GM23338 (cell line): Measurements from ENCODE around the gene PRCC. TPM values are rescaled to one million over a fixed set of nuclear protein-coding genes. Genes with fewer than 3 reads are reported as not detected.

Source experiments
- ATAC-seq: fragments of 200-7000 bp; cut with Tn5 transposase; 3 replicates; pipeline ENCODE4 v1.9.1; 2020
- DNase-seq: peaks from one replicate; pipeline ENCODE4 v3.0.0-alpha.2; 2015; ENCODE audit warnings: low spot score
- H2AFZ ChIP-seq: fragments of 200-600 bp; sonication (generic); 2 replicates; pipeline ENCODE4 v1.8.0; 2016; ENCODE audit warnings: antibody characterized with exemption, mild to moderate bottlenecking, moderate library complexity
- H3F3A ChIP-seq: fragments of 200-600 bp; sonication (generic); replicated peaks from 2 replicates; pipeline ENCODE4 v1.8.0; 2017; ENCODE audit warnings: antibody characterized with exemption, mixed run types, low read depth
- H3K27ac ChIP-seq: fragments of 200-600 bp; sonication (generic); 2 replicates; pipeline ENCODE4 v1.6.1; 2016; ENCODE audit warnings: low read depth
- H3K27me3 ChIP-seq: fragments of 200-600 bp; sonication (generic); 2 replicates; pipeline ENCODE4 v1.8.0; 2016; ENCODE audit warnings: mild to moderate bottlenecking, mixed run types, moderate library complexity; ENCODE audit not compliant: insufficient read depth
- H3K36me3 ChIP-seq: fragments of 200-600 bp; sonication (generic); 2 replicates; pipeline ENCODE4 v1.8.0; 2016; ENCODE audit warnings: mild to moderate bottlenecking; ENCODE audit not compliant: insufficient read depth
- H3K4me1 ChIP-seq: fragments of 200-600 bp; sonication (generic); 2 replicates; pipeline ENCODE4 v1.8.0; 2016; ENCODE audit warnings: mild to moderate bottlenecking, moderate library complexity; ENCODE audit not compliant: insufficient read depth
- H3K4me2 ChIP-seq: fragments of 200-600 bp; sonication (generic); 2 replicates; pipeline ENCODE4 v1.7.1; 2017; ENCODE audit warnings: mixed run types
- H3K4me3 ChIP-seq: fragments of 200-600 bp; sonication (generic); 2 replicates; pipeline ENCODE4 v1.6.1; 2016; ENCODE audit warnings: mixed run types
- H3K79me2 ChIP-seq: fragments of 200-600 bp; sonication (generic); replicated peaks from 2 replicates; pipeline ENCODE4 v1.8.0; 2017; ENCODE audit warnings: mild to moderate bottlenecking; ENCODE audit not compliant: insufficient read depth
- H3K9me2 ChIP-seq: fragments of 200-600 bp; sonication (generic); 2 replicates; pipeline ENCODE4 v1.8.0; 2017; ENCODE audit not compliant: insufficient read depth
- H4K20me1 ChIP-seq: fragments of 200-600 bp; sonication (generic); replicated peaks from 2 replicates; pipeline ENCODE4 v1.8.0; 2017; ENCODE audit warnings: mild to moderate bottlenecking; ENCODE audit not compliant: insufficient read depth
- H3K27ac Mint-ChIP-seq: 2 replicates; pipeline ENCODE4 v1.8.0; 2020; ENCODE audit warnings: inconsistent platforms, mild to moderate bottlenecking, moderate library complexity, mixed read lengths
- H3K27me3 Mint-ChIP-seq: 3 replicates; pipeline ENCODE4 v1.8.0; 2022; ENCODE audit warnings: low read depth, mild to moderate bottlenecking, moderate library complexity, mixed read lengths, inconsistent platforms; ENCODE audit not compliant: insufficient read depth, poor library complexity
- H3K36me3 Mint-ChIP-seq: 3 replicates; pipeline ENCODE4 v1.8.0; 2021; ENCODE audit warnings: low read depth, mild to moderate bottlenecking, inconsistent platforms, moderate library complexity, mixed read lengths
- H3K4me1 Mint-ChIP-seq: 3 replicates; pipeline ENCODE4 v1.8.0; 2020; ENCODE audit warnings: mild to moderate bottlenecking, inconsistent platforms, mixed read lengths
- H3K4me3 Mint-ChIP-seq: 3 replicates; pipeline ENCODE4 v1.8.0; 2021; ENCODE audit warnings: moderate library complexity, mild to moderate bottlenecking, inconsistent platforms, mixed read lengths
- H3K9me3 Mint-ChIP-seq: 3 replicates; pipeline ENCODE4 v1.8.0; 2020; ENCODE audit warnings: moderate library complexity, mild to moderate bottlenecking, inconsistent platforms, mixed read lengths
- CREB1 ChIP-seq: fragments of 250-450 bp; sonication (Bioruptor Pico); IDR thresholded peaks from 2 replicates; pipeline ENCODE4 v1.5.0; 2020; ENCODE audit warnings: low read depth, mild to moderate bottlenecking, moderate library complexity
- EZH2 ChIP-seq: fragments of 200-600 bp; sonication (generic); IDR thresholded peaks from one replicate; pipeline ENCODE4 v1.8.0; 2017; ENCODE audit warnings: antibody characterized with exemption, mild to moderate bottlenecking, low read depth; ENCODE audit not compliant: unreplicated experiment
- EZH2phosphoT487 ChIP-seq: fragments of 200-600 bp; sonication (generic); IDR thresholded peaks from one replicate; pipeline ENCODE4 v1.8.1; 2018; ENCODE audit warnings: antibody characterized with exemption; ENCODE audit not compliant: unreplicated experiment
- JUNB ChIP-seq: IDR thresholded peaks from one replicate; pipeline ENCODE4 v1.6.1; 2016; ENCODE audit warnings: antibody characterized with exemption; ENCODE audit not compliant: unreplicated experiment
- NANOG ChIP-seq: IDR thresholded peaks from 2 replicates; pipeline ENCODE4 v1.6.1; 2016; ENCODE audit warnings: antibody characterized with exemption, borderline replicate concordance
- POLR2AphosphoS5 ChIP-seq: IDR thresholded peaks from 2 replicates; pipeline ENCODE4 v1.6.1; 2016; ENCODE audit warnings: antibody characterized with exemption, low read depth
- REST ChIP-seq: IDR thresholded peaks from one replicate; pipeline ENCODE4 v1.6.1; 2018; ENCODE audit warnings: antibody characterized with exemption; ENCODE audit not compliant: unreplicated experiment
- STAT1 ChIP-seq: IDR thresholded peaks from one replicate; pipeline ENCODE4 v1.6.1; 2016; ENCODE audit warnings: antibody characterized with exemption; ENCODE audit not compliant: unreplicated experiment
- ZNF114 ChIP-seq: fragments of 250-450 bp; sonication (Bioruptor Pico); IDR thresholded peaks from 2 replicates; pipeline ENCODE4 v1.5.0; 2020; ENCODE audit warnings: mild to moderate bottlenecking, moderate library complexity
- ZNF331 ChIP-seq: fragments of 250-450 bp; sonication (Bioruptor Pico); IDR thresholded peaks from 2 replicates; pipeline ENCODE4 v1.5.0; 2020; ENCODE audit warnings: low read depth, mild to moderate bottlenecking, moderate library complexity
- polyA plus RNA-seq: library from polyadenylated mRNA; unstranded; fragments of >200 nt; fragmentation: Nextera tagmentation; extraction: Ambion mirVana; gene quantifications from 2 replicates; pipeline ENCODE4 v1.2.1, GENCODE V29; 2016
- total RNA-seq: library from RNA; depleted of rRNA; stranded (reverse); fragments of >200 nt; shearing (Covaris generic); gene quantifications from 2 replicates; pipeline ENCODE4 v1.2.3, GENCODE V29; 2014
- TF ChIP-seq, protein P1 (sequence below): IDR thresholded peaks from 2 replicates; pipeline ENCODE4 v1.6.1; 2016; ENCODE audit warnings: antibody characterized with exemption
- TF ChIP-seq, protein P2 (sequence below), 2 experiments: fragments of 200-600 bp in 1 of 2; sonication (generic) in 1 of 2; conservative IDR thresholded peaks; 2 replicates each; pipeline versions ENCODE4 v1.5.1 to v1.6.1; 2016 to 2017; ENCODE audit warnings: antibody characterized with exemption in 2 of 2, low read depth in 2 of 2, mild to moderate bottlenecking in 2 of 2, moderate library complexity in 1 of 2

Gene PRCC
- total and polyA plus RNA-seq, 2 experiments from 2014 or later = 66.2 to 72.9 TPM

- TF ChIP-seq REST = no peak
- TF ChIP-seq NANOG = no peak
- TF ChIP-seq STAT1 = no peak
- TF ChIP-seq JUNB = no peak
- TF ChIP-seq EZH2phosphoT487 = no peak
- TF ChIP-seq POLR2AphosphoS5 = no peak
- no peak for TF ChIP-seq ZNF114 (CRISPR knock-in tag)
- TF ChIP-seq ZNF331 = no peak
Measured at GRCh38 chr1:156828400-156829124, 61.2 kb downstream of the PRCC start (continued).

- no peak overlapping the region for H3K4me3 ChIP-seq
- no peak overlapping the region for H3K4me3 Mint-ChIP-seq
- H3K27ac ChIP-seq = no peak overlapping the region
- H3K9me3 Mint-ChIP-seq = no peaks in the 10 kb centered on the region
- H3K9me2 ChIP-seq = no peaks in the 10 kb centered on the region
- H2AFZ ChIP-seq = no peak overlapping the region
- DNase-seq = peak; percentile 40
- H3K27ac Mint-ChIP-seq = no peak overlapping the region
- H3K4me1 Mint-ChIP-seq = no peaks in the 10 kb centered on the region
- peaks cover 16% of the 10 kb centered on the region; the same call in 1 of the 2 replicates for H3K27me3 ChIP-seq
- H3F3A ChIP-seq = no peaks in the 10 kb centered on the region
- no peaks in the 10 kb centered on the region for H3K4me1 ChIP-seq
- H3K4me2 ChIP-seq = no peak overlapping the region
- no peaks in the 10 kb centered on the region for H4K20me1 ChIP-seq
- peak; percentile 69 for ATAC-seq
- peaks cover 10% of the 10 kb centered on the region for H3K27me3 Mint-ChIP-seq
- H3K36me3 ChIP-seq = no peaks in the 10 kb centered on the region
- no peaks in the 10 kb centered on the region for H3K36me3 Mint-ChIP-seq
- H3K79me2 ChIP-seq = no peaks in the 10 kb centered on the region
- TF ChIP-seq CREB1 = no peak
- no peak for TF ChIP-seq JUNB
- no peak for TF ChIP-seq POLR2AphosphoS5
- no peak for TF ChIP-seq ZNF114 (CRISPR knock-in tag)
- TF ChIP-seq, protein P1, sequence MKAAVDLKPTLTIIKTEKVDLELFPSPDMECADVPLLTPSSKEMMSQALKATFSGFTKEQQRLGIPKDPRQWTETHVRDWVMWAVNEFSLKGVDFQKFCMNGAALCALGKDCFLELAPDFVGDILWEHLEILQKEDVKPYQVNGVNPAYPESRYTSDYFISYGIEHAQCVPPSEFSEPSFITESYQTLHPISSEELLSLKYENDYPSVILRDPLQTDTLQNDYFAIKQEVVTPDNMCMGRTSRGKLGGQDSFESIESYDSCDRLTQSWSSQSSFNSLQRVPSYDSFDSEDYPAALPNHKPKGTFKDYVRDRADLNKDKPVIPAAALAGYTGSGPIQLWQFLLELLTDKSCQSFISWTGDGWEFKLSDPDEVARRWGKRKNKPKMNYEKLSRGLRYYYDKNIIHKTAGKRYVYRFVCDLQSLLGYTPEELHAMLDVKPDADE = no peak
- TF ChIP-seq, protein P2, sequence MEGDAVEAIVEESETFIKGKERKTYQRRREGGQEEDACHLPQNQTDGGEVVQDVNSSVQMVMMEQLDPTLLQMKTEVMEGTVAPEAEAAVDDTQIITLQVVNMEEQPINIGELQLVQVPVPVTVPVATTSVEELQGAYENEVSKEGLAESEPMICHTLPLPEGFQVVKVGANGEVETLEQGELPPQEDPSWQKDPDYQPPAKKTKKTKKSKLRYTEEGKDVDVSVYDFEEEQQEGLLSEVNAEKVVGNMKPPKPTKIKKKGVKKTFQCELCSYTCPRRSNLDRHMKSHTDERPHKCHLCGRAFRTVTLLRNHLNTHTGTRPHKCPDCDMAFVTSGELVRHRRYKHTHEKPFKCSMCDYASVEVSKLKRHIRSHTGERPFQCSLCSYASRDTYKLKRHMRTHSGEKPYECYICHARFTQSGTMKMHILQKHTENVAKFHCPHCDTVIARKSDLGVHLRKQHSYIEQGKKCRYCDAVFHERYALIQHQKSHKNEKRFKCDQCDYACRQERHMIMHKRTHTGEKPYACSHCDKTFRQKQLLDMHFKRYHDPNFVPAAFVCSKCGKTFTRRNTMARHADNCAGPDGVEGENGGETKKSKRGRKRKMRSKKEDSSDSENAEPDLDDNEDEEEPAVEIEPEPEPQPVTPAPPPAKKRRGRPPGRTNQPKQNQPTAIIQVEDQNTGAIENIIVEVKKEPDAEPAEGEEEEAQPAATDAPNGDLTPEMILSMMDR (conservative IDR thresholded peaks at IDR 0.05; ENCODE audit: low read depth in 2 of 2) = no peak; a peak in 1 of 4 replicates
- no peak for TF ChIP-seq EZH2phosphoT487
- TF ChIP-seq EZH2 = no peak
- no peak for TF ChIP-seq STAT1
Measured at GRCh38 chr1:156832434-156832833, 65.1 kb downstream of the PRCC start.
